B cell (primary cell): ENCODE measurements around the gene CCNF. TPM values are rescaled to one million over a fixed set of nuclear protein-coding genes. Genes with fewer than 3 reads are reported as not detected.

ENCODE experiments used
- ATAC-seq: fragments of 200-7000 bp; cut with Tn5 transposase; one replicate; pipeline ENCODE4 v1.10.0; 2021; ENCODE audit warnings: low read depth, mild to moderate bottlenecking, moderate number of reproducible peaks, moderate library complexity
- CTCF ChIA-PET: fragments of 350-600 bp; sonication (Branson Sonifier 250); formaldehyde crosslinking; loops from one replicate; lab custom pipeline; 2021; ENCODE audit warnings: antibody characterized with exemption, inconsistent platforms; lab: Charles Lee
- POLR2A ChIA-PET: fragments of 350-600 bp; sonication (Branson Sonifier 250); formaldehyde crosslinking; loops from one replicate; lab custom pipeline; 2021; ENCODE audit warnings: antibody characterized with exemption; lab: Charles Lee
- DNase-seq: peaks from one replicate; pipeline ENCODE4 v3.0.0; 2013
- H2AFZ ChIP-seq: 2 replicates; pipeline ENCODE4 v1.6.1; 2012; ENCODE audit warnings: mild to moderate bottlenecking, low read depth, low read length; ENCODE audit not compliant: insufficient read depth, poor library complexity, severe bottlenecking
- H3K27ac ChIP-seq, 2 donors: 1 replicate in 1 of 2; 2 replicates in 1 of 2; pipeline ENCODE4 v1.5.1; 2012 to 2013; ENCODE audit warnings: low read length in 2 of 2, mild to moderate bottlenecking in 2 of 2, moderate library complexity in 1 of 2
- H3K27me3 ChIP-seq, 4 experiments: fragments of 200-600 bp in 1 of 4; sonication (generic) in 1 of 4; replicated peaks in 1 of 4; 1 replicate in 2 of 4; 2 replicates in 2 of 4; pipeline versions ENCODE4 v1.6.1 to v1.7.0; 2013 to 2016; ENCODE audit warnings: low read length in 3 of 4, mild to moderate bottlenecking in 2 of 4, mixed read lengths in 1 of 4, moderate library complexity in 1 of 4; ENCODE audit not compliant: insufficient read depth in 4 of 4, control insufficient read depth in 3 of 4; ENCODE audit errors: control extremely low read depth in 1 of 4
- H3K36me3 ChIP-seq, 2 experiments: replicated peaks in 1 of 2; 1 replicate in 1 of 2; 2 replicates in 1 of 2; pipeline versions ENCODE4 v1.6.1 to v1.7.1; 2013; ENCODE audit warnings: low read length in 1 of 2; ENCODE audit not compliant: insufficient read depth in 2 of 2, control insufficient read depth in 1 of 2; ENCODE audit errors: control extremely low read depth in 1 of 2, extremely low read depth in 1 of 2
- H3K4me1 ChIP-seq, 2 donors: fragments of 200-600 bp in 1 of 2; sonication (generic) in 1 of 2; 1 replicate in 1 of 2; 2 replicates in 1 of 2; pipeline versions ENCODE4 v1.5.1 to v1.6.1; 2013 to 2017; ENCODE audit warnings: low read length in 2 of 2; ENCODE audit not compliant: control insufficient read depth in 2 of 2, insufficient read depth in 2 of 2
- H3K4me2 ChIP-seq: replicated peaks from 2 replicates; pipeline ENCODE3; 2012; ENCODE audit warnings: mild to moderate bottlenecking, low read depth, low read length; ENCODE audit not compliant: poor library complexity, severe bottlenecking
- H3K4me3 ChIP-seq, 5 experiments: fragments of 200-600 bp in 1 of 5; sonication (generic) in 1 of 5; 1 replicate in 3 of 5; 2 replicates in 2 of 5; pipeline versions ENCODE4 v1.5.1 to v1.7.0; 2011 to 2016; ENCODE audit warnings: low read length in 4 of 5, mild to moderate bottlenecking in 4 of 5, low read depth in 2 of 5, control low read depth in 1 of 5, moderate library complexity in 1 of 5; ENCODE audit not compliant: insufficient read depth in 1 of 5; ENCODE audit errors: control extremely low read depth in 1 of 5, extremely low read depth in 1 of 5
- H3K79me2 ChIP-seq: fragments of 200-600 bp; sonication (generic); one replicate; pipeline ENCODE4 v1.6.0; 2016; ENCODE audit warnings: low read length; ENCODE audit not compliant: control insufficient read depth, insufficient read depth
- H3K9ac ChIP-seq: fragments of 200-600 bp; sonication (generic); 2 replicates; pipeline ENCODE4 v1.6.1; 2017; ENCODE audit warnings: mild to moderate bottlenecking, low read length, moderate library complexity
- H3K9me3 ChIP-seq, 3 donors: one replicate each; pipeline versions ENCODE4 v1.6.1 to v1.7.1; 2013; ENCODE audit warnings: low read length in 2 of 3; ENCODE audit not compliant: control insufficient read depth in 2 of 3, insufficient read depth in 1 of 3; ENCODE audit errors: control extremely low read depth in 1 of 3
- H4K20me1 ChIP-seq: 2 replicates; pipeline ENCODE4 v1.6.0; 2012; ENCODE audit warnings: mild to moderate bottlenecking, low read length; ENCODE audit not compliant: insufficient read depth, control insufficient read depth, poor library complexity, severe bottlenecking
- H3K27ac Mint-ChIP-seq: one replicate; pipeline ENCODE4 v1.8.0; 2021; ENCODE audit warnings: mixed read lengths
- H3K27me3 Mint-ChIP-seq: one replicate; pipeline ENCODE4 v1.8.0; 2021; ENCODE audit warnings: mixed read lengths
- H3K4me1 Mint-ChIP-seq: one replicate; pipeline ENCODE4 v1.8.0; 2021; ENCODE audit warnings: mixed read lengths
- H3K4me3 Mint-ChIP-seq: one replicate; pipeline ENCODE4 v1.8.0; 2021; ENCODE audit warnings: mixed read lengths
- H3K9me3 Mint-ChIP-seq: one replicate; pipeline ENCODE4 v1.8.0; 2022; ENCODE audit warnings: mixed read lengths; ENCODE audit not compliant: insufficient read depth
- CTCF ChIP-seq: fragments of 200-600 bp; IDR thresholded peaks from one replicate; pipeline ENCODE4 v1.8.0; 2022; ENCODE audit warnings: antibody characterized with exemption, mild to moderate bottlenecking
- EZH2 ChIP-seq: IDR thresholded peaks from 2 replicates; pipeline ENCODE4 v1.6.1; 2012; ENCODE audit warnings: borderline replicate concordance, low read depth, mild to moderate bottlenecking, moderate library complexity, low read length; ENCODE audit not compliant: insufficient read depth, poor library complexity, severe bottlenecking
- WGBS: methylation state at CpG from one replicate; pipeline ENCODE4 v1.1.5; 2013; ENCODE audit warnings: missing lambda C conversion rate; ENCODE audit not compliant: insufficient coverage; 5-methylcytosine and 5-hydroxymethylcytosine counted together
- intact Hi-C: fragments of 100-400 bp; cut with micrococcal nuclease; formaldehyde crosslinking; loops from one replicate; pipeline ENCODE4 v1.10.0; 2022
- polyA plus RNA-seq: library from polyadenylated mRNA; depleted of rRNA; stranded (reverse); fragments of >200 nt; gene quantifications from 2 replicates; pipeline ENCODE4 v1.2.3, GENCODE V29; 2012
- total RNA-seq, 2 donors: library from RNA; stranded (reverse); fragments of 120-200 nt in 1 of 2; gene quantifications; 1 replicate in 1 of 2; 2 replicates in 1 of 2; pipeline versions ENCODE4 v1.2.3 to v1.2.4, GENCODE V29; 2013 to 2022

Gene CCNF
- total and polyA plus RNA-seq, 2 donors (not counting 1 experiment from before 2014, with no cell fraction given), result 3.2 to 5.3 TPM

GRCh38 chr16:2483939-2484897, 55.0 kb downstream of the CCNF start:
- no peaks in the 10 kb centered on the region for H3K9me3 ChIP-seq
- H3K79me2 ChIP-seq, result peaks cover 71% of the 10 kb centered on the region
- H3K9ac ChIP-seq, result no peak overlapping the region
- DNase-seq (no peak), ATAC-seq (no peak)
- H3K27ac Mint-ChIP-seq, result no peak overlapping the region
- ChIA-PET CTCF (interaction anchor here (0.6 to 1.4 kb wide), 3 partner anchors 54 to 290 kb away, joined by 3 to 4 read pairs (median 4); no protein-coding TSS in a partner anchor), POLR2A (interaction anchor here (0.6 kb wide), 1 partner anchor 257 kb away, joined by 6 read pairs; no protein-coding TSS in a partner anchor)
- peaks cover 19% of the 10 kb centered on the region for H3K4me1 Mint-ChIP-seq
- H3K4me1 ChIP-seq, result peaks cover 24 to 26% of the 10 kb centered on the region in 2 donors
- no peaks in the 10 kb centered on the region for H3K27me3 ChIP-seq
- TF ChIP-seq EZH2, result no peak
- no peak for TF ChIP-seq CTCF
- no peak overlapping the region for H2AFZ ChIP-seq
- H3K9me3 Mint-ChIP-seq, result no peaks in the 10 kb centered on the region
- intact Hi-C loops, result no loop called here
- no peak overlapping the region for H3K27ac ChIP-seq
- WGBS, result 96% methylated on average over 16 of the region's 16 CpGs
- no peak overlapping the region for H3K4me3 Mint-ChIP-seq
- H4K20me1 ChIP-seq, result no peaks in the 10 kb centered on the region
- no peaks in the 10 kb centered on the region for H3K36me3 ChIP-seq
- no peak overlapping the region for H3K4me2 ChIP-seq
- H3K27me3 Mint-ChIP-seq, result no peaks in the 10 kb centered on the region
- no peak overlapping the region for H3K4me3 ChIP-seq
